A549 treated with dexamethasone at 1 μM for 4 hours (cell line): ENCODE data around the gene ETDA. TPM values are rescaled to one million over a fixed set of nuclear protein-coding genes. Genes with fewer than 3 reads are reported as not detected.

ENCODE experiments used
- total RNA-seq: library from RNA; stranded (reverse); fragments of 200-300 nt; extraction: Qiagen RNA extraction; gene quantifications from 5 replicates; pipeline ENCODE4 v1.2.3, GENCODE V29; 2022

Gene ETDA
- total RNA-seq: not detected in 5 replicates

GRCh38 chrX:135252011-135252518 is at the start of gene ETDA:
ETDA (plus strand) TSS chrX:135252061; CDS start chrX:135253277, 1,216 bp downstream.

Other genes starting within 250 kb of the ETDA start
- 6.3 to 10.6 TPM (median 9.3 TPM) in 5 replicates for gene RTL8B, start 229.5 kb upstream of the ETDA start, total RNA-seq
- 143 to 230 TPM (median 208 TPM) in 5 replicates for gene RTL8C, start 219.7 kb upstream of the ETDA start, total RNA-seq
- gene RTL8A, start 199.9 kb upstream of the ETDA start, total RNA-seq: 155 to 199 TPM (median 196 TPM) in 5 replicates
- 0.04 to 0.08 TPM (median 0.05 TPM) in 4 of 5 replicates, not detected in the other for gene SMIM10L2B, start 153.3 kb upstream of the ETDA start, total RNA-seq
- gene ETDB, start 131.5 kb upstream of the ETDA start, total RNA-seq: not detected in 5 replicates
- gene CT55, start 80.7 kb upstream of the ETDA start, total RNA-seq: not detected in 5 replicates
- gene ETDC, start 57.4 kb downstream of the ETDA start, total RNA-seq: not detected in 5 replicates
- gene ZNF75D, start 92.0 kb downstream of the ETDA start, total RNA-seq: 2.5 to 3.1 TPM (median 2.7 TPM) in 5 replicates
- 3.1 to 4.8 TPM (median 4.1 TPM) in 5 replicates for gene ZNF449, start 92.7 kb downstream of the ETDA start, total RNA-seq
- gene SMIM10L2A, start 169.9 kb downstream of the ETDA start, total RNA-seq: 0.16 to 0.22 TPM (median 0.17 TPM) in 5 replicates